GM12873 (cell line): ENCODE results near the gene NECTIN1.

Source experiments
- TF ChIP-seq, protein P1 (sequence below): IDR thresholded peaks from 2 replicates; pipeline ENCODE4 v1.5.1; 2012; ENCODE audit warnings: low read depth, mild to moderate bottlenecking, moderate library complexity, low read length, control low read depth; ENCODE audit not compliant: insufficient read depth; ENCODE audit errors: missing control alignments

Gene NECTIN1

DNA sequence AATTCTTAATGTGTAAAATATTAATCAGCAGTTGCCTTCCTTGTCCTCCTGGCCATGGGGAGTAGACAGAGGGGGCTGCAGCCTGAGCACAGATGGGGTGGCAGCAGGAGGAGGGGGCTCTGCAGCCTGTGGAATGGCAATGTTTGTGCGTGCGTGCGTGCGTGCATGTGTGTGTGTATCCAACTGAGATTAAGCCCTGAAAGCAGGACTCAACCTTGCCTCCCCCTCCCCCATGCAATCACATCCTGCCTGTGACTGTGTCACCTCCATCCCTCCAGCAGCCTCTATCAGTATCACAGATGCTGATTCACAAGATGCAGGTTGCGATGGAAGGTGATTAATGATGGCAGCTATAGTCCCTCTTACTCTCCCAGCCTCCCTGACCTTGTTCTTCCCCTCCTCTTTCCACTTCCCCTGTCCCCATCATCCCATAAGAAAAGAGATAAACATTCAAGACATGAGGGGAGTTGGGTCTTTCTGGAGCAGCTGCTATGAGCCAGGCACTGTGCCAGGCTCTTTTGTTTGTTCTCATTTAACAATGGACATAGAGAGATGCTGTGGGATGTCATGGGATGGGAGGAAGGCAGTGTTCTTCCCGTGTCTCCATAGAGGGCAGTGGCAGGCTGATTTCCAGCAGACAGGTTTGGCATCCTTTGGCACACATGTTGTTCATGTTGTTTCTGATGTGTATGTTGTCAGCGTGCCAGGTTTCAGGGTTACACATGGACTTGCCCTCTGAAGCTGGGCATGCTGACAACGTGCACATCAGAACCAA lies 43.8 kb upstream of the NECTIN1 start:
- TF ChIP-seq, protein P1, sequence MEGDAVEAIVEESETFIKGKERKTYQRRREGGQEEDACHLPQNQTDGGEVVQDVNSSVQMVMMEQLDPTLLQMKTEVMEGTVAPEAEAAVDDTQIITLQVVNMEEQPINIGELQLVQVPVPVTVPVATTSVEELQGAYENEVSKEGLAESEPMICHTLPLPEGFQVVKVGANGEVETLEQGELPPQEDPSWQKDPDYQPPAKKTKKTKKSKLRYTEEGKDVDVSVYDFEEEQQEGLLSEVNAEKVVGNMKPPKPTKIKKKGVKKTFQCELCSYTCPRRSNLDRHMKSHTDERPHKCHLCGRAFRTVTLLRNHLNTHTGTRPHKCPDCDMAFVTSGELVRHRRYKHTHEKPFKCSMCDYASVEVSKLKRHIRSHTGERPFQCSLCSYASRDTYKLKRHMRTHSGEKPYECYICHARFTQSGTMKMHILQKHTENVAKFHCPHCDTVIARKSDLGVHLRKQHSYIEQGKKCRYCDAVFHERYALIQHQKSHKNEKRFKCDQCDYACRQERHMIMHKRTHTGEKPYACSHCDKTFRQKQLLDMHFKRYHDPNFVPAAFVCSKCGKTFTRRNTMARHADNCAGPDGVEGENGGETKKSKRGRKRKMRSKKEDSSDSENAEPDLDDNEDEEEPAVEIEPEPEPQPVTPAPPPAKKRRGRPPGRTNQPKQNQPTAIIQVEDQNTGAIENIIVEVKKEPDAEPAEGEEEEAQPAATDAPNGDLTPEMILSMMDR: no peak

- TF ChIP-seq, protein P1: no peak
These were observed 43.1 kb upstream of the NECTIN1 start for GRCh38 chr11:119772076-119772475.

GRCh38 chr11:119771172-119771770 lies 42.3 kb upstream of the NECTIN1 start:
- TF ChIP-seq, protein P1: no peak

DNA sequence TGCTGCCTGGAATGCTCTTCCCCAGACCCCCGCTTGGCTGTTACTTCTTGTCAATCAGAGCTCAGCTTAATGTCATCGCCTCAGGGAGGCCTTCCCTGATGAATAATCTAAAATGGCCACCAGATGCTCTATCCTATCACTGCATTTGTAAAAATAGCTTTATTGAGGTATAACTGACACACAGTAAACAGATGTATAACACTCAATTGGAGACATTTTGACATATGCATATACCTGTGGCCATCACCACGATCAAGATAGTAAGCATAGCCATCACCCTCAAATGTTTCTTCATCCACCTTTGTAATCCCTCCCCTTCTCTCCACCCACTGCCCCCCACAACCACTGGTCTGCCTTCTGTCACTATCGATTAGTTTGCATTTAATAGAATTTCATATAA lies 36.6 kb upstream of the NECTIN1 start:
- TF ChIP-seq, protein P1: no peak

- TF ChIP-seq, protein P1: no peak
These were observed 35.3 kb upstream of the NECTIN1 start for GRCh38 chr11:119764108-119764868.

- TF ChIP-seq, protein P1: no peak
These were observed 34.2 kb upstream of the NECTIN1 start for GRCh38 chr11:119763071-119763728.
